HG03139 (cell line): ENCODE data around the gene KCNQ1.

Experiments
- ATAC-seq: cut with Tn5 transposase; IDR thresholded peaks from one replicate; pipeline ENCODE4 v1.9.1; 2021; ENCODE audit not compliant: unreplicated experiment

The KCNQ1 gene

DNA sequence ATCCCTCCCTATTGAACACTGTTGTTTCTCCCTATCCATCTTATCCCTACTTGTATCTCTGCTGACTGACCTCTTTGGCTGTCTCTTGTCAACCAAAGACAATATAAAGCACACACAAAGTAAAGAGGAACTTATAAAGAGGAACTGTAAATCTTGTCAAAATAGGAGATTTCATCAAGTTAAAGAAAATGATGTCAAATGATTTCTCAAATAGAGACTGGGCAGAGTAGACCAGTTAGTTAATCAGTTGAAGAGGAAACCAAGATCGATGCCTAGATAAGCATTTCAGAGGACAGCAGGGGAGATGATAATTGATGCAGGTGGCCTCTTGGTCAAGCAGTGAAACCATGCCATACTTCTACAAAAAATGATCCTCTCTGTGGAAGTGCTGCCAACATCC lies 232.3 kb downstream of the KCNQ1 start:
- ATAC-seq = no peak

DNA sequence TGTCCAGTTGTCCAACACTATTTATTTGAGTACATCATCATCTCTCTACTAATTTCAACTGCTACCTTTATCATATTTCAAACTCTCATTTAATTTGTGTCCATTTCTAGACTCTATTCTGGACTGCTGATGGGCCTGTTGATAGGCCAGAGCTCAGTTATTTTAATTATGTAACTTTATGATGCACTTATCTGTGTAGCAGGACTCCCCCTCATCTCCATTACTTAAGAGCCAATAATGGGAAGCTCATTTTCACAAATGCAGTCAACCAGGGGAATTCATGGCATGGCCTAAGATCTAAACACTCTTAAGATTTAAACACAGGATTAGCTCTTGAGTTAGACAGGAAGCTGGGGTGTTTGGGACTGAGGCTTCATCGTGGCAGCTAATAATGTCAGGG lies 233.6 kb downstream of the KCNQ1 start:
- no peak for ATAC-seq

DNA sequence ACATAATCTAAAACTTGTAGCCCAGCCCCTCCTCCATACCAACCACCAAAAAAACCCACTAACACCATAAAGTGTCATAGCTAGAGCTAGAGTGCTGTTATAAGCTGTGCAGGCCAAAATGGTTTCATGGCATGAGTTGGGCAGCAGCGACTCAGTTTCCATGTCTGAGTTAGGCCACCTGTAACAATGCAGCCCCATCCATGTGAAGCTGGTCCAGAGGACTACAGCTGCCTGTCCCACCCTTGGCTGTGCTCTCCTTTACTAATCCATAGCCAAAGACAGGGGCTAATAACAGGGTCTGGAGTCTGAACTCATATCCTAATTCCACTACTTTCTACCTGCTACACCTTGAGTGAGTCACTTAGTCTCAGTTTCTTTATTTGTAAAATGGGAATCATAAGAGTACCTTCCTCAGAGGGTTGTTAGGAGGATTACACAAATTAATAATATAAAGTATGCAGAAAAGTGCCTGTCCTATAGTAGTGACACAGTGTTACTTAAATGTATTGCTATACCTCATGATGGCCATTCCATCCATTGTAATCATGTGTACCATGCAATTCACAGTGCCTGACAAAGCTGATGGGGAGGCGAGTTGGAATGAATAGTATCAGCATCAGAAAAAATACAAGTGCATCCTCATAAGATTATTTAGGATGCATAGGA lies 234.3 kb downstream of the KCNQ1 start:
- ATAC-seq = no peak

- ATAC-seq = no peak
Observed at GRCh38 chr11:2681408-2682145, 236.8 kb downstream of the KCNQ1 start.

- no peak for ATAC-seq
Observed at GRCh38 chr11:2683806-2684205, 239.0 kb downstream of the KCNQ1 start.

DNA sequence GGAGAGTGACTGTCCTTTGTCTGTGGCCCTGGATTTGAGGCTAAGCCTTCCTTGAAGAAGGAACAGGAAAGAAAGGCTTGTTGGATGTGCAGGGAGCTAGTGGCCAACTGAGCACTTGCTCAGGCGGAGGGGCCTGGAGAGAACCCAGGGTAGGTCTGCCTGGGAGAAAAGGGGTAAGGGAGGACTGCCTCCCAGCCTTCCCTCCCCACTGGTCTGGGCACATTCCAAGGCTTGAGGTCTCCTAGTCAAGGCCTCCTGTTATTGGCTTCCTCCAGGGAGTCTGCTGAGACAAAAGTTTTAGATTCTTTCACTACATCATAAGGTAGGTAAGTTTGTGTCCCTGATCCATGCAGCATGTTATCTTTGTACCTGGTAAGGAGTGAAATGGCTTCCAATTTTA lies 239.8 kb downstream of the KCNQ1 start:
- no peak for ATAC-seq

- no peak for ATAC-seq
Observed at GRCh38 chr11:2685051-2685450, 240.2 kb downstream of the KCNQ1 start.

- no peak for ATAC-seq
Observed at GRCh38 chr11:2685566-2686359, 241.0 kb downstream of the KCNQ1 start.

DNA sequence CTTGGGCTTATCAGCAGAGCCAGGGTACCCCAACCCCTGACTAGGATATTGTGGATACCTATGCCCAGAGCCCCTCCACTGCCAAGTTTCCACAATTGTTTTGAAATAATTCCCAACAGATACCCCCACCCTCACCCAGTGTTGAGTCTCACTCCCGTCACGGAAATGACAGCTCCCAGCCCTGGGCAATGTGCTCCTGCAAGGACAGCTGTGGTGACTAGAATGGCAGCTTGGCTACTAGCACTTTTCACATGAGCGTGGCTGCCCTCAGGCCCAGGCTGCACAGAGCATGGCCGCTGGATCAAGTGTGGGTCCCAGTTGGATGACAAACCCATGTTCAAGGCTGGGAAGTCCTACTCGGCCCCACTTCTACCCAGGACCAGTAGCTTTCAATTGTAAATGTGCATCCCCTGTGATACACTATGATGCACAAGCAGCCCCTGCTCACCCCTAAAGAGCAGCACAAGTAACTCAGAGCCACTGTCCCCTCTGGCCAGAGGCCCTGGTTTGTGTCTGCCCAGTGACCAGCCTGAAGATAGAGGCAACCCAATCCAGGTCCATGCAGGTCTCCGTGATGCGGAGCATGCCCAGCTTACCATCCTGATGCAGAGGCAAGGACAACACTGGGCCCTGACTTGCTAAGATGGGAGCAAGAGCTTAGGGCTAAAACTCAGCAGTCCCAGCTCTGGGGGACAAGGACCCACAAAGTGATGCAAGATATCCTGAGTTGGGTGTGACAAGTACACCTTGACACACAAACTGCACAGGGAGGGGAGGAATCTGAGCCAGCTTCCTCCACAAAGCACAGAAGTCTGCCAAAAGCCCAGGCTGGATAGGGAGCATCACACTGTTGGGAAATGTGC lies 241.8 kb downstream of the KCNQ1 start:
- ATAC-seq = no peak

- no peak for ATAC-seq
Observed at GRCh38 chr11:2687223-2687530, 242.4 kb downstream of the KCNQ1 start.

- ATAC-seq = no peak
Observed at GRCh38 chr11:2687782-2688191, 243.0 kb downstream of the KCNQ1 start.

- no peak for ATAC-seq
Observed at GRCh38 chr11:2688381-2689231, 243.8 kb downstream of the KCNQ1 start.

DNA sequence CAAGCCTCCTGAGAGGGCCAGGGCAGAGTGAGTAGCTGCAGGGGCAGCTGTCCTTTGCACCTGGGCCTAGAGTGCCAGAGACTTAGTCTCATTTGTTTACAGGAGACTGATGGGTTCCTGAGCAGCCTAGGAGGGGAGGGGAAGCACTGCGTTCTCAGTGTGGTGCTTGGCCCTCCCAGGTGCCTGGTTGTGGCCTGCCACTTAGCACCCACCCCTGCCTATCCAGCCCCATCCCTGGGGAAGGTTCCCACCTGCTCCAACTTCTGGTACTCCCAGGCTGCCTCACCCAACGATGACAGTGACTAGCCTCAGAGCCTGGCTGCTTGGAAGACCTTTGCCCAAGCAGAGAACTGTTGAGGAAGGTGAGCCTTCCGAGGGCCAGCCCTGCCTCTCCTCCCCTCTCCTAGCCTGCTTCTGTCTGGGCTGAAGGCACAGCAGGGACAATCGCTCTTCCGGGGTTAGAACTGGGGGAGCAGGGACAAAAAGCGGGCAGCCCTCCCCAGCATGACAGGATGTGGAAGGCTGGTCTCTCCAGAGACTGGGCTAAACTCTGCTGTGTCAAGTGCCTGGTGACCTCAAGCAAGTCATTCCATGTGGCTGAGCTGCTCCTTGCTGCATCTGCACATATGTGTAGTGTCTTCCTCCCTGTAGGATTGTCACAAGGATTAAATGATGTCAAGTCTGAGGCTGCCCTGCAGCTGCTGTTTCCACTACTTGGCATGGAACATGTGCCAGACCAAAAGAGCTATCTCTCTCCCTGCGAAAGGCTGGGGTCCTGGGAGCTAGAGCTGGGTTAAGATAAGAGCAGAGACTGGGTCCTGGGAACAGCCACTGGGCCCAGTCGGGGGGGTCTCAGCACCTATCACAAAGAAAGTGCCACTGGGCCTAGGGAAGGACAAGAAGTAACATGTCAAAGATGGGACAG lies 245.1 kb downstream of the KCNQ1 start:
- ATAC-seq = no peak

GRCh38 chr11:2690596-2691354 lies 246.0 kb downstream of the KCNQ1 start:
- no peak for ATAC-seq

GRCh38 chr11:2691355-2691761 lies 246.6 kb downstream of the KCNQ1 start:
- ATAC-seq = no peak

- no peak for ATAC-seq
Observed at GRCh38 chr11:2691991-2692875, 247.4 kb downstream of the KCNQ1 start.
